Keratinocyte (primary cell): ENCODE measurements around the gene CLNK.

Experiments used
- EZH2 ChIP-seq: IDR thresholded peaks from one replicate; pipeline ENCODE4 v1.6.1; 2012; ENCODE audit warnings: inconsistent platforms, mild to moderate bottlenecking, low read length, moderate library complexity
- TF ChIP-seq, protein P1 (sequence below), 3 experiments: IDR thresholded peaks in 1 of 3; conservative IDR thresholded peaks in 1 of 3; optimal IDR thresholded peaks in 1 of 3; 2 replicates in 2 of 3; 3 replicates in 1 of 3; pipeline versions ENCODE3 to v1.5.1; 2011; ENCODE audit warnings: low read length in 3 of 3, mild to moderate bottlenecking in 3 of 3, moderate library complexity in 2 of 3, control low read depth in 1 of 3, inconsistent platforms in 1 of 3; ENCODE audit not compliant: insufficient read depth in 2 of 3; ENCODE audit errors: extremely low read depth in 1 of 3

- TF ChIP-seq, protein P1, sequence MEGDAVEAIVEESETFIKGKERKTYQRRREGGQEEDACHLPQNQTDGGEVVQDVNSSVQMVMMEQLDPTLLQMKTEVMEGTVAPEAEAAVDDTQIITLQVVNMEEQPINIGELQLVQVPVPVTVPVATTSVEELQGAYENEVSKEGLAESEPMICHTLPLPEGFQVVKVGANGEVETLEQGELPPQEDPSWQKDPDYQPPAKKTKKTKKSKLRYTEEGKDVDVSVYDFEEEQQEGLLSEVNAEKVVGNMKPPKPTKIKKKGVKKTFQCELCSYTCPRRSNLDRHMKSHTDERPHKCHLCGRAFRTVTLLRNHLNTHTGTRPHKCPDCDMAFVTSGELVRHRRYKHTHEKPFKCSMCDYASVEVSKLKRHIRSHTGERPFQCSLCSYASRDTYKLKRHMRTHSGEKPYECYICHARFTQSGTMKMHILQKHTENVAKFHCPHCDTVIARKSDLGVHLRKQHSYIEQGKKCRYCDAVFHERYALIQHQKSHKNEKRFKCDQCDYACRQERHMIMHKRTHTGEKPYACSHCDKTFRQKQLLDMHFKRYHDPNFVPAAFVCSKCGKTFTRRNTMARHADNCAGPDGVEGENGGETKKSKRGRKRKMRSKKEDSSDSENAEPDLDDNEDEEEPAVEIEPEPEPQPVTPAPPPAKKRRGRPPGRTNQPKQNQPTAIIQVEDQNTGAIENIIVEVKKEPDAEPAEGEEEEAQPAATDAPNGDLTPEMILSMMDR (optimal IDR thresholded peaks at IDR 0.05 in 1 of 3, IDR thresholded peaks at IDR 0.05 in 1 of 3, conservative IDR thresholded peaks at IDR 0.05 in 1 of 3; ENCODE audit: extremely low read depth in 1 of 3, insufficient read depth in 2 of 3, low read length in 3 of 3) = no peak
- no peak for TF ChIP-seq EZH2
These were observed 78.7 kb downstream of the CLNK start for GRCh38 chr4:10605746-10606482.
